Natural killer cell (primary cell): ENCODE measurements around the gene RAD51B. TPM values are rescaled to one million over a fixed set of nuclear protein-coding genes. Genes with fewer than 3 reads are reported as not detected.

Experiments used
- ATAC-seq, 3 donors: fragments of 150-1000 bp in 2 of 3; fragments of 200-7000 bp in 1 of 3; cut with Tn5 transposase; 1 replicate in 1 of 3; 2 replicates in 2 of 3; pipeline ENCODE4 v1.10.0; 2021; ENCODE audit warnings: mild to moderate bottlenecking in 2 of 3, moderate library complexity in 2 of 3
- DNase-seq, 2 donors: peaks; one replicate each; pipeline versions ENCODE4 v3.0.0 to v3.0.0-alpha.2; 2013 to 2021; ENCODE audit warnings: mixed read lengths in 1 of 2
- H3K27ac ChIP-seq: one replicate; pipeline ENCODE4 v1.5.1; 2013; ENCODE audit warnings: mild to moderate bottlenecking, low read length
- H3K27me3 ChIP-seq: one replicate; pipeline ENCODE4 v1.6.1; 2013; ENCODE audit warnings: low read length; ENCODE audit not compliant: control insufficient read depth, insufficient read depth
- H3K36me3 ChIP-seq: one replicate; pipeline ENCODE4 v1.6.1; 2013; ENCODE audit warnings: low read length; ENCODE audit not compliant: control insufficient read depth, insufficient read depth
- H3K4me1 ChIP-seq: one replicate; pipeline ENCODE4 v1.6.1; 2013; ENCODE audit warnings: low read length; ENCODE audit not compliant: control insufficient read depth, insufficient read depth
- H3K4me3 ChIP-seq: one replicate; pipeline ENCODE4 v1.5.1; 2013; ENCODE audit warnings: low read length
- H3K9me3 ChIP-seq: one replicate; pipeline ENCODE4 v1.6.1; 2013; ENCODE audit warnings: low read length; ENCODE audit not compliant: control insufficient read depth, insufficient read depth
- H3K27ac Mint-ChIP-seq, 2 donors: one replicate each; pipeline ENCODE4 v1.8.0; 2022; ENCODE audit warnings: mild to moderate bottlenecking in 2 of 2, mixed read lengths in 2 of 2, moderate library complexity in 1 of 2
- H3K27me3 Mint-ChIP-seq, 2 donors: one replicate each; pipeline ENCODE4 v1.8.0; 2022; ENCODE audit warnings: low read depth in 2 of 2, mixed read lengths in 2 of 2
- H3K36me3 Mint-ChIP-seq: one replicate; pipeline ENCODE4 v1.8.0; 2022; ENCODE audit warnings: mixed read lengths
- H3K4me1 Mint-ChIP-seq, 2 donors: one replicate each; pipeline ENCODE4 v1.8.0; 2022; ENCODE audit warnings: mixed read lengths in 2 of 2
- H3K4me3 Mint-ChIP-seq: one replicate; pipeline ENCODE4 v1.8.0; 2022; ENCODE audit warnings: mild to moderate bottlenecking, moderate library complexity, mixed read lengths
- H3K9me3 Mint-ChIP-seq, 2 donors: one replicate each; pipeline ENCODE4 v1.8.0; 2022; ENCODE audit warnings: mixed read lengths in 2 of 2
- WGBS: methylation state at CpG from one replicate; pipeline ENCODE4 v1.1.7; 2013; ENCODE audit warnings: missing lambda C conversion rate; ENCODE audit not compliant: insufficient coverage; 5-methylcytosine and 5-hydroxymethylcytosine counted together
- intact Hi-C: fragments of 100-400 bp; cut with micrococcal nuclease; formaldehyde crosslinking; loops from one replicate; pipeline ENCODE4 v1.14.2; 2022
- total RNA-seq, 4 donors: library from RNA; stranded (reverse); fragments of 120-200 nt in 1 of 4; gene quantifications; one replicate each; pipeline versions ENCODE4 v1.2.3 to v1.2.4, GENCODE V29; 2013 to 2022
- TF ChIP-seq, protein P1 (sequence below): fragments of 200-600 bp; IDR thresholded peaks from one replicate; pipeline ENCODE4 v1.8.0; 2022; ENCODE audit warnings: antibody characterized with exemption

Gene RAD51B
- total RNA-seq, 3 donors from 2014 or later (not counting 1 experiment from before 2014, with no cell fraction given) = 28.1 to 37.6 (median 28.6) TPM

DNA sequence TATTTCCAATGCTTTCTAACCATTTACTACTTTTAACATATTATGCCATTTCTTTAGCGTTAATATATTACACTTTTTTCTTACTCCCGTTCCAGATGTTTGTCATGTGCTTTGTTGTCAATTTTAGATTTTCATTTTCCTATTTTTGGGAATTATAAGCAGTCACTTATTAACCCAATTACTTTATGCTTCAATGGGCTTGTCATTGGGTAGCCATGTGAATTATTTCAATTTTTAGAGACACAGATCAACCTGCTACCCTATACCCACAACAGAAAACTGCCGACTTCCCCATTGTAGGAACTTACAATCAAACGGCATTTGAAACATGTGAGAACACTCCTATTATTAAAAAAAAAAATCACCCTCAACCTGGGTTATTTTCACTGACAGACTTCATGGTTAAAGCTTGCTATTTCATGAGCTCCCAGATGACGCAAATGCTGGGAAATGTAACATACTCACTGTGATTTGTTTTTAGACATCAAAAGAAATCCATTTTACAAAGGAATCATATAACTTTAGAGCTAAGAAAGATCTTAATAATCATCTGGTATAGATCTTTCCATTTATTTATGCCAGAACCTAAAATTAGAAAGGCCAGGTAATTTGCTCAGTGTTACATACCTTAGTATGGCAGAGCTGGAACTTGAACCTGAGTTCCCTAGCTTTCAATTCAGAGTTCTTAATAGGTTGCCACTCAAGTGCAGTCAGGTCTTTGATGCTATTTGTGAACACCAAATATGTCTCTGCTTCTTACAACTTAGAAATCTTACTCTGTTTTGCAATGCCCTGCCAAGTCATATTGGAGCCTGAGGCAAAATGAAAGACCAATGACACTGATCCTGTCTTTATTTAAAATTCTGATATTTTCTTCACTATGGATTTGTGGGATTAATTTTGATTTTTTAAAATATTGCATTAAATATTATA, 340.4 kb downstream of the RAD51B start:
- H3K27me3 Mint-ChIP-seq = no peaks in the 10 kb centered on the region
- no peaks in the 10 kb centered on the region for H3K4me1 Mint-ChIP-seq
- TF ChIP-seq, protein P1, sequence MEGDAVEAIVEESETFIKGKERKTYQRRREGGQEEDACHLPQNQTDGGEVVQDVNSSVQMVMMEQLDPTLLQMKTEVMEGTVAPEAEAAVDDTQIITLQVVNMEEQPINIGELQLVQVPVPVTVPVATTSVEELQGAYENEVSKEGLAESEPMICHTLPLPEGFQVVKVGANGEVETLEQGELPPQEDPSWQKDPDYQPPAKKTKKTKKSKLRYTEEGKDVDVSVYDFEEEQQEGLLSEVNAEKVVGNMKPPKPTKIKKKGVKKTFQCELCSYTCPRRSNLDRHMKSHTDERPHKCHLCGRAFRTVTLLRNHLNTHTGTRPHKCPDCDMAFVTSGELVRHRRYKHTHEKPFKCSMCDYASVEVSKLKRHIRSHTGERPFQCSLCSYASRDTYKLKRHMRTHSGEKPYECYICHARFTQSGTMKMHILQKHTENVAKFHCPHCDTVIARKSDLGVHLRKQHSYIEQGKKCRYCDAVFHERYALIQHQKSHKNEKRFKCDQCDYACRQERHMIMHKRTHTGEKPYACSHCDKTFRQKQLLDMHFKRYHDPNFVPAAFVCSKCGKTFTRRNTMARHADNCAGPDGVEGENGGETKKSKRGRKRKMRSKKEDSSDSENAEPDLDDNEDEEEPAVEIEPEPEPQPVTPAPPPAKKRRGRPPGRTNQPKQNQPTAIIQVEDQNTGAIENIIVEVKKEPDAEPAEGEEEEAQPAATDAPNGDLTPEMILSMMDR = no peak
- no peaks in the 10 kb centered on the region for H3K9me3 Mint-ChIP-seq
- Histone ChIP-seq H3K4me1 (no peaks in the 10 kb centered on the region), H3K9me3 (no peaks in the 10 kb centered on the region), H3K36me3 (no peaks in the 10 kb centered on the region), H3K27ac (no peak overlapping the region), H3K27me3 (no peaks in the 10 kb centered on the region), H3K4me3 (no peak overlapping the region)
- no peaks in the 10 kb centered on the region for H3K36me3 Mint-ChIP-seq
- DNase-seq = no peak
- 91% methylated on average over 3 of the region's 5 CpGs for WGBS
- no peak for ATAC-seq
- intact Hi-C loops = no loop called here
- no peak overlapping the region for H3K27ac Mint-ChIP-seq
- H3K4me3 Mint-ChIP-seq = no peak overlapping the region

DNA sequence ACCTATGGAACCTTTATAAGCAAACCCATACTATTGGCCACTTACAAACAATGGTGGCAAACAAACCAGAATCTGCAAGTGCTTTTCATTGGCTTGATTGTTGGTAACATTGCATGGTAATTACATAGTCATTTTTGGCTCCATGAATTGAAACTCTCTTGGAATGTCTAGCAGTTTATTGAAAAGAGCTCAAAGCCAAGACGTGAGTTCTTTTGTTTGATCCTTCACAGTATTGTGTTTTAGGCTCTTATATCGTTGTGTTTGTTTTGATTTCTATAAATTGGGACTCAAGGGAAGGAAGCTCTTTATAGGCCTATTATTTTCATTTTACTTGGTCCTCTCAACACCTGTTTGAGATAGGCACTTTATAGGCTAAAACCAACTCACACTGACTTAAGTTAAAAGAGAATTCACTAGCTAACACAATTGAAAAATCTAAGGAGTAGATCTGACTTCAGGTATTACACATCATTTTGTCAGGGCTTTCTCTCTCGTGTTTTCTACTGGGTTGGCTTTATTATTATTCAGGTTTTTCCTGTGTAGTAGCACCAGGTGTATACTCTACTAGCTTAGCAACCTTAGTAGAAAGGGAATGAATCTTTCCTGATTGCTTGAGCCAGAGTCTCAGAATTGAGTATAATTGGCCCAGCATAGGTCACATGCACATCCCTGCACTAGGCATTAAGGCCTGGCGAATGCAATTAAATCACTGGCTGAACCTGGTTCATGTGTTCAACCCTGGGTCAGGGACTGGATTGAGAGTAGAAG, 341.4 kb downstream of the RAD51B start:
- Mint-ChIP-seq H3K4me3 (no peak overlapping the region), H3K4me1 (no peaks in the 10 kb centered on the region), H3K9me3 (no peaks in the 10 kb centered on the region), H3K27me3 (no peaks in the 10 kb centered on the region), H3K27ac (no peak overlapping the region), H3K36me3 (no peaks in the 10 kb centered on the region)
- DNase-seq (no peak), ATAC-seq (no peak)
- intact Hi-C loops = no loop called here
- Histone ChIP-seq H3K4me1 (no peaks in the 10 kb centered on the region), H3K27ac (no peak overlapping the region), H3K27me3 (no peaks in the 10 kb centered on the region), H3K9me3 (no peaks in the 10 kb centered on the region), H3K36me3 (no peaks in the 10 kb centered on the region), H3K4me3 (no peak overlapping the region)
- 93% methylated on average over 3 of the region's 4 CpGs for WGBS
- TF ChIP-seq, protein P1 = no peak

DNA sequence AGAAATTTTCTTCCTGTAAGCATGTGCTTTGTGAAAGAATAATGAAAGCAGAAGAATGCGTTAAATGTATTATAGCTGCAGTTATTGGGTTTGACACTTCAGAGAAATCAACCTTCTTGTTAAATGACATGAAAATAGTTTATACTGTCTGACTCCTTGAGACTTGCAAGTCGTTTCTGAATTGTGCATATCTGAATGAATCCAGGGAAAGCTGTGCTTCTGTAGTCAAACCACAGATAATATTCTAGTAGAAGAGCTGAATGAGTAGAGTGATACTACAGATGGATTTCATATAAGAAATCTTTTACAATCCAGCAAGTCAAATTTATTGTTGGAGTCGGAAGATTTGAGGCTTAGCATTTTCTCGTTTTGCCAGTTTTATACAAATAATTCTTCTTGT, 343.3 kb downstream of the RAD51B start:
- Histone ChIP-seq H3K36me3 (no peaks in the 10 kb centered on the region), H3K4me1 (no peaks in the 10 kb centered on the region), H3K27ac (no peak overlapping the region), H3K9me3 (no peaks in the 10 kb centered on the region), H3K4me3 (no peak overlapping the region), H3K27me3 (no peaks in the 10 kb centered on the region)
- H3K27ac Mint-ChIP-seq = no peak overlapping the region
- H3K4me3 Mint-ChIP-seq = no peak overlapping the region
- H3K4me1 Mint-ChIP-seq = peaks cover 0 to 5% of the 10 kb centered on the region in 2 donors
- ATAC-seq (no peak), DNase-seq (no peak)
- no peaks in the 10 kb centered on the region for H3K9me3 Mint-ChIP-seq
- no peaks in the 10 kb centered on the region for H3K36me3 Mint-ChIP-seq
- TF ChIP-seq, protein P1 = no peak
- intact Hi-C loops = no loop called here
- peaks cover 0 to 2% of the 10 kb centered on the region in 2 donors for H3K27me3 Mint-ChIP-seq
- WGBS = 94% methylated on average over 4 of the region's 4 CpGs
